Endothelial cell of umbilical vein (primary cell): Measurements from ENCODE around the gene RASGRF2. TPM values are rescaled to one million over a fixed set of nuclear protein-coding genes. Genes with fewer than 3 reads are reported as not detected.

Source experiments
- BruUV-seq: library from RNA; stranded (reverse); fragments of 400-500 nt; replicated peaks from 2 replicates; lab custom pipeline; 2021; lab: Mats Ljungman, UMichigan
- CTCF ChIA-PET: fragments of 300-600, 350-600 bp; sonication (Branson Sonifier 250); formaldehyde crosslinking; loops from one replicate; lab custom pipeline; 2021; ENCODE audit warnings: antibody characterized with exemption, inconsistent platforms; lab: Charles Lee
- POLR2A ChIA-PET: fragments of 300-600, 350-600 bp; sonication (Branson Sonifier 250); formaldehyde crosslinking; loops from one replicate; lab custom pipeline; 2021; ENCODE audit warnings: antibody characterized with exemption, inconsistent platforms; lab: Charles Lee
- DNase-seq: peaks from one replicate; pipeline ENCODE4 v3.0.0-alpha.2; 2011; ENCODE audit warnings: low read depth, low spot score
- FAIRE-seq: peaks from 2 replicates; lab custom pipeline; 2011; peaks lifted over from hg19 to GRCh38; lab: Jason Lieb, UNC
- H2AFZ ChIP-seq: 2 replicates; pipeline ENCODE4 v1.6.0; 2012; ENCODE audit warnings: low read depth, low read length, control low read depth, inconsistent platforms
- H3K27ac ChIP-seq: 2 replicates; pipeline ENCODE4 v1.5.1; 2011; ENCODE audit warnings: low read depth, mild to moderate bottlenecking, control low read depth, low read length, moderate library complexity; ENCODE audit not compliant: insufficient read depth
- H3K27me3 ChIP-seq, 2 experiments: 2 replicates each; pipeline versions ENCODE4 v1.6.0 to v1.6.1; 2011; ENCODE audit warnings: low read length in 2 of 2, mixed read lengths in 1 of 2; ENCODE audit not compliant: control insufficient read depth in 2 of 2, insufficient read depth in 2 of 2
- H3K36me3 ChIP-seq, 2 experiments: 2 replicates in 1 of 2; 3 replicates in 1 of 2; pipeline ENCODE4 v1.5.1; 2011; ENCODE audit warnings: low read length in 2 of 2, mild to moderate bottlenecking in 1 of 2, moderate library complexity in 1 of 2; ENCODE audit not compliant: control insufficient read depth in 2 of 2, insufficient read depth in 2 of 2; ENCODE audit errors: extremely low read depth in 1 of 2
- H3K4me1 ChIP-seq: 3 replicates; pipeline ENCODE4 v1.5.1; 2011; ENCODE audit warnings: mild to moderate bottlenecking, low read length; ENCODE audit not compliant: control insufficient read depth, insufficient read depth; ENCODE audit errors: extremely low read depth
- H3K4me2 ChIP-seq: 2 replicates; pipeline ENCODE4 v1.6.1; 2011; ENCODE audit warnings: low read length, control low read depth, mixed read lengths; ENCODE audit not compliant: insufficient read depth
- H3K4me3 ChIP-seq, 3 experiments: fragments of 200-600 bp in 1 of 3; sonication (generic), shearing (Covaris generic) in 1 of 3; replicated peaks in 1 of 3; 2 replicates each; pipeline ENCODE4 v1.5.1; 2011 to 2016; ENCODE audit warnings: control low read depth in 3 of 3, low read length in 3 of 3, mild to moderate bottlenecking in 2 of 3, inconsistent platforms in 1 of 3, low read depth in 1 of 3, moderate library complexity in 1 of 3; ENCODE audit not compliant: insufficient read depth in 1 of 3
- H3K79me2 ChIP-seq: 2 replicates; pipeline ENCODE4 v1.6.0; 2012; ENCODE audit warnings: low read length, inconsistent platforms; ENCODE audit not compliant: control insufficient read depth, insufficient read depth
- H3K9ac ChIP-seq: replicated peaks from 2 replicates; pipeline ENCODE3; 2011; ENCODE audit warnings: low read length, control low read depth; ENCODE audit not compliant: insufficient read depth; ENCODE audit errors: extremely low read depth
- H3K9me1 ChIP-seq: replicated peaks from 3 replicates; pipeline ENCODE4 v1.6.0; 2011; ENCODE audit warnings: mild to moderate bottlenecking, low read length; ENCODE audit not compliant: control insufficient read depth, insufficient read depth; ENCODE audit errors: extremely low read depth
- H3K9me3 ChIP-seq: replicated peaks from 2 replicates; pipeline ENCODE4 v1.5.1; 2012; ENCODE audit warnings: low read length, inconsistent platforms; ENCODE audit not compliant: control insufficient read depth, insufficient read depth
- H4K20me1 ChIP-seq: replicated peaks from 2 replicates; pipeline ENCODE3; 2011; ENCODE audit warnings: mild to moderate bottlenecking, low read length; ENCODE audit not compliant: control insufficient read depth, insufficient read depth; ENCODE audit errors: extremely low read depth
- CTCF ChIP-seq, 2 donors: IDR thresholded peaks; 1 replicate in 1 of 2; 2 replicates in 1 of 2; pipeline ENCODE4 v1.5.1; 2011; ENCODE audit warnings: low read length in 2 of 2, mild to moderate bottlenecking in 2 of 2, moderate library complexity in 2 of 2, control low read depth in 1 of 2, inconsistent platforms in 1 of 2, low read depth in 1 of 2; ENCODE audit not compliant: insufficient read depth in 1 of 2; ENCODE audit errors: extremely low read depth in 1 of 2
- EZH2 ChIP-seq: IDR thresholded peaks from 2 replicates; pipeline ENCODE4 v1.6.1; 2012; ENCODE audit warnings: borderline replicate concordance, low read depth, mild to moderate bottlenecking, moderate library complexity, low read length, inconsistent platforms; ENCODE audit not compliant: severe bottlenecking
- FOS ChIP-seq: IDR thresholded peaks from 2 replicates; pipeline ENCODE4 v1.6.1; 2011; ENCODE audit warnings: mild to moderate bottlenecking, low read length, moderate library complexity, borderline replicate concordance; ENCODE audit not compliant: insufficient read depth
- GATA2 ChIP-seq: IDR thresholded peaks from 2 replicates; pipeline ENCODE4 v1.7.0; 2011; ENCODE audit warnings: low read depth, mild to moderate bottlenecking, moderate library complexity, mixed read lengths, low read length; ENCODE audit not compliant: insufficient read length, insufficient read depth
- JUN ChIP-seq: IDR thresholded peaks from 2 replicates; pipeline ENCODE4 v1.6.1; 2011; ENCODE audit warnings: borderline replicate concordance, low read depth; ENCODE audit not compliant: insufficient read length, insufficient read depth
- MAX ChIP-seq: IDR thresholded peaks from 2 replicates; pipeline ENCODE4 v1.6.1; 2011; ENCODE audit not compliant: insufficient read depth, insufficient read length
- MYC ChIP-seq: IDR thresholded peaks from one replicate; pipeline ENCODE4 v1.6.1; 2011; ENCODE audit warnings: mild to moderate bottlenecking, low read depth, low read length
- POLR2A ChIP-seq: IDR thresholded peaks from 2 replicates; pipeline ENCODE4 v1.6.1; 2012; ENCODE audit warnings: low read depth, mild to moderate bottlenecking, control low read depth, low read length
- POLR2AphosphoS5 ChIP-seq: IDR thresholded peaks from 2 replicates; pipeline ENCODE4 v1.6.1; 2012; ENCODE audit warnings: low read depth, mild to moderate bottlenecking, control low read depth, low read length, moderate library complexity; ENCODE audit not compliant: insufficient read depth
- dilution Hi-C: fragments of 300-500 bp; cut with MboI; formaldehyde crosslinking; loops from one replicate; pipeline ENCODE4 v1.15.0; 2019; ENCODE audit warnings: low sequenced_read_pairs; ENCODE audit not compliant: extremely low pct_ligation_motif_present
- intact Hi-C: fragments of 100-400 bp; cut with micrococcal nuclease; formaldehyde crosslinking; loops from one replicate; pipeline ENCODE4 v1.10.0; 2022
- polyA plus RNA-seq, 4 experiments: library from polyadenylated mRNA; depleted of rRNA in 3 of 4; stranded (reverse) in 3 of 4; unstranded in 1 of 4; fragments of >200 nt; gene quantifications; 2 replicates each; pipeline versions ENCODE4 v1.2.1 to v1.2.3, GENCODE V29; 2011 to 2012; ENCODE audit warnings: missing spikeins in 1 of 4
- total RNA-seq: library from RNA; stranded (reverse); gene quantifications from 2 replicates; pipeline ENCODE4 v1.2.3, GENCODE V29; 2021

RASGRF2 gene
- total and polyA plus RNA-seq, 2 donors (not counting 3 experiments of a cell fraction or from before 2014, with no cell fraction given), result 0.41 to 4.0 TPM

DNA sequence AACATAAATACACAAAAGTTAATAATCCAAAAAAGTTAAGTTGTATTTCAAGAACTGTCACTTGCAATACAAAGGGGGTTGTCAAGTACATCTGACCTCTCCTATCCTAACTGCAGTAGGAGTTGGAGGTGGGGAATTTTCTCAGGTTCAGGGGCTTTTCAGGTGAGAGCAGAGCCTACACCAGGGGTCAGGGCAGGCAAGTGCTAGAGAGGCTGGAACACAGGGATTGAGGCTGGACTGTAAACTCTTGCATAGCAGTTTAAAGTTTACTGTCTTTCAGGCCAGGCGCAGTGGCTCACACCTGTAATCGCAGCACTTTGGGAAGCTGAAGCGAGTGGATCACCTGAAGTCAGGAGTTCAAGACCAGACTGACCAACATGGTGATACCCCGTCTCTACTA, 25.4 kb upstream of the RASGRF2 start:
- TF ChIP-seq EZH2, result no peak
- no peak for TF ChIP-seq JUN
- no peak for TF ChIP-seq CTCF (IDR thresholded peaks at IDR 0.05; ENCODE audit: extremely low read depth in 1 of 2, insufficient read depth in 1 of 2, low read depth in 1 of 2, low read length in 2 of 2)
- TF ChIP-seq GATA2, result no peak
- no peak for TF ChIP-seq POLR2A
- TF ChIP-seq MYC, result no peak
- no peak for TF ChIP-seq FOS
- TF ChIP-seq MAX, result no peak
- no peak for TF ChIP-seq POLR2AphosphoS5
- intact Hi-C loops, result no loop called here
- POLR2A ChIA-PET, result no interaction called here

More for the DNA sequence above, 25.4 kb upstream of the RASGRF2 start:
- H3K36me3 ChIP-seq, result no peaks in the 10 kb centered on the region
- H3K27me3 ChIP-seq, result no peaks in the 10 kb centered on the region
- no peaks in the 10 kb centered on the region for H3K79me2 ChIP-seq
- H4K20me1 ChIP-seq, result no peaks in the 10 kb centered on the region
- dilution Hi-C loops, result no loop called here
- CTCF ChIA-PET, result interaction anchor here (2.3 kb wide), 1 partner anchor 173 kb away, joined by 22 read pairs; no protein-coding TSS in a partner anchor
- no peaks in the 10 kb centered on the region for H3K9me3 ChIP-seq
- H3K27ac ChIP-seq, result no peak overlapping the region
- no TSS peak for BruUV-seq
- H3K9me1 ChIP-seq, result no peaks in the 10 kb centered on the region
- no peak overlapping the region for H2AFZ ChIP-seq
- FAIRE-seq (no peak), DNase-seq (no peak)
- no peak overlapping the region for H3K9ac ChIP-seq
- H3K4me2 ChIP-seq, result no peak overlapping the region
- H3K4me1 ChIP-seq, result no peaks in the 10 kb centered on the region
- no peak overlapping the region for H3K4me3 ChIP-seq
